ENCODE results near the gene SMYD3.

DNA sequence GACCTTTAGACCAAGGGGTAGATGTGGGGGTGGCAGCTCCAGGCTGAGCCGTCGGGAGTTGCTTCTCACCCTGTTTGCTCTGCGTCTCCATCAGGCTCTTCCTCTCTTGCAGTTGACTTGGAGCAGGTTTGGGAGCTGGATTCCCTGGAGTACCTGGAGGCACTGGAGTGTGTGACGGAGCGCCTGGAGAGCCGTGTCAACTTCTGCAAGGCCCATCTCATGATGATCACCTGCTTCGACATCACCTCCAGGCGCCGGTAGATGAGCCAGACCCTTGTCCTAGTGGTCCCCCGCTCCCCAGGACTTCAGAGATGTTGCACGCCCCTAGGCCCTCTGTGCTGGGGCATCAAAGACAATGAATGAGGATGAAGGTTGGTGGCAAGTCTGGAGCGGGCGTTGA, 804.7 kb downstream of the SMYD3 start:
- TF ChIP-seq, protein P1, sequence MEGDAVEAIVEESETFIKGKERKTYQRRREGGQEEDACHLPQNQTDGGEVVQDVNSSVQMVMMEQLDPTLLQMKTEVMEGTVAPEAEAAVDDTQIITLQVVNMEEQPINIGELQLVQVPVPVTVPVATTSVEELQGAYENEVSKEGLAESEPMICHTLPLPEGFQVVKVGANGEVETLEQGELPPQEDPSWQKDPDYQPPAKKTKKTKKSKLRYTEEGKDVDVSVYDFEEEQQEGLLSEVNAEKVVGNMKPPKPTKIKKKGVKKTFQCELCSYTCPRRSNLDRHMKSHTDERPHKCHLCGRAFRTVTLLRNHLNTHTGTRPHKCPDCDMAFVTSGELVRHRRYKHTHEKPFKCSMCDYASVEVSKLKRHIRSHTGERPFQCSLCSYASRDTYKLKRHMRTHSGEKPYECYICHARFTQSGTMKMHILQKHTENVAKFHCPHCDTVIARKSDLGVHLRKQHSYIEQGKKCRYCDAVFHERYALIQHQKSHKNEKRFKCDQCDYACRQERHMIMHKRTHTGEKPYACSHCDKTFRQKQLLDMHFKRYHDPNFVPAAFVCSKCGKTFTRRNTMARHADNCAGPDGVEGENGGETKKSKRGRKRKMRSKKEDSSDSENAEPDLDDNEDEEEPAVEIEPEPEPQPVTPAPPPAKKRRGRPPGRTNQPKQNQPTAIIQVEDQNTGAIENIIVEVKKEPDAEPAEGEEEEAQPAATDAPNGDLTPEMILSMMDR (IDR thresholded peaks at IDR 0.05; ENCODE audit: poor library complexity): no peak
- TF ChIP-seq EZH2 (IDR thresholded peaks at IDR 0.05; ENCODE audit: borderline replicate concordance) (no peak), EZH2phosphoT487 (IDR thresholded peaks at IDR 0.05; ENCODE audit: low read depth, severe bottlenecking, unreplicated experiment) (no peak)

Measured in hepatocyte (in vitro differentiated cells).